Measurements from ENCODE around the gene WNT16.

WNT16 gene

GRCh38 chr7:121322460-121322859, 6.3 kb upstream of the WNT16 start:
- Histone ChIP-seq H3F3A (ENCODE audit: insufficient read depth, low read length) (no peaks in the 10 kb centered on the region), H3K36me3 (replicated peaks; ENCODE audit: insufficient read depth, low read length) (no peaks in the 10 kb centered on the region), H3K4me1 (ENCODE audit: low read length) (no peaks in the 10 kb centered on the region), H3K9me3 (replicated peaks; ENCODE audit: insufficient read depth, low read length) (no peaks in the 10 kb centered on the region), H3K4me2 (ENCODE audit: low read depth, low read length) (no peak overlapping the region), H3K9ac (ENCODE audit: low read length) (no peak overlapping the region), H3K79me2 (ENCODE audit: low read length) (no peaks in the 10 kb centered on the region), H3K4me3 (ENCODE audit: low read length) (no peak overlapping the region), H4K20me1 (ENCODE audit: insufficient read depth, low read length) (no peaks in the 10 kb centered on the region), H3K9me2 (replicated peaks; ENCODE audit: insufficient read depth, low read length) (no peaks in the 10 kb centered on the region), H2AFZ (ENCODE audit: low read length) (no peak overlapping the region), H3K27ac (ENCODE audit: low read length) (no peak overlapping the region), H3K27me3 (replicated peaks; ENCODE audit: insufficient read depth, low read length) (no peaks in the 10 kb centered on the region)
- TF ChIP-seq EZH2 (optimal IDR thresholded peaks at IDR 0.05; ENCODE audit: low read depth, low read length) (no peak), EZH2phosphoT487 (IDR thresholded peaks at IDR 0.05; ENCODE audit: low read length) (no peak)
- TF ChIP-seq, protein P1, sequence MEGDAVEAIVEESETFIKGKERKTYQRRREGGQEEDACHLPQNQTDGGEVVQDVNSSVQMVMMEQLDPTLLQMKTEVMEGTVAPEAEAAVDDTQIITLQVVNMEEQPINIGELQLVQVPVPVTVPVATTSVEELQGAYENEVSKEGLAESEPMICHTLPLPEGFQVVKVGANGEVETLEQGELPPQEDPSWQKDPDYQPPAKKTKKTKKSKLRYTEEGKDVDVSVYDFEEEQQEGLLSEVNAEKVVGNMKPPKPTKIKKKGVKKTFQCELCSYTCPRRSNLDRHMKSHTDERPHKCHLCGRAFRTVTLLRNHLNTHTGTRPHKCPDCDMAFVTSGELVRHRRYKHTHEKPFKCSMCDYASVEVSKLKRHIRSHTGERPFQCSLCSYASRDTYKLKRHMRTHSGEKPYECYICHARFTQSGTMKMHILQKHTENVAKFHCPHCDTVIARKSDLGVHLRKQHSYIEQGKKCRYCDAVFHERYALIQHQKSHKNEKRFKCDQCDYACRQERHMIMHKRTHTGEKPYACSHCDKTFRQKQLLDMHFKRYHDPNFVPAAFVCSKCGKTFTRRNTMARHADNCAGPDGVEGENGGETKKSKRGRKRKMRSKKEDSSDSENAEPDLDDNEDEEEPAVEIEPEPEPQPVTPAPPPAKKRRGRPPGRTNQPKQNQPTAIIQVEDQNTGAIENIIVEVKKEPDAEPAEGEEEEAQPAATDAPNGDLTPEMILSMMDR (IDR thresholded peaks at IDR 0.05; ENCODE audit: low read length), result no peak
- no peak for DNase-seq

DNA sequence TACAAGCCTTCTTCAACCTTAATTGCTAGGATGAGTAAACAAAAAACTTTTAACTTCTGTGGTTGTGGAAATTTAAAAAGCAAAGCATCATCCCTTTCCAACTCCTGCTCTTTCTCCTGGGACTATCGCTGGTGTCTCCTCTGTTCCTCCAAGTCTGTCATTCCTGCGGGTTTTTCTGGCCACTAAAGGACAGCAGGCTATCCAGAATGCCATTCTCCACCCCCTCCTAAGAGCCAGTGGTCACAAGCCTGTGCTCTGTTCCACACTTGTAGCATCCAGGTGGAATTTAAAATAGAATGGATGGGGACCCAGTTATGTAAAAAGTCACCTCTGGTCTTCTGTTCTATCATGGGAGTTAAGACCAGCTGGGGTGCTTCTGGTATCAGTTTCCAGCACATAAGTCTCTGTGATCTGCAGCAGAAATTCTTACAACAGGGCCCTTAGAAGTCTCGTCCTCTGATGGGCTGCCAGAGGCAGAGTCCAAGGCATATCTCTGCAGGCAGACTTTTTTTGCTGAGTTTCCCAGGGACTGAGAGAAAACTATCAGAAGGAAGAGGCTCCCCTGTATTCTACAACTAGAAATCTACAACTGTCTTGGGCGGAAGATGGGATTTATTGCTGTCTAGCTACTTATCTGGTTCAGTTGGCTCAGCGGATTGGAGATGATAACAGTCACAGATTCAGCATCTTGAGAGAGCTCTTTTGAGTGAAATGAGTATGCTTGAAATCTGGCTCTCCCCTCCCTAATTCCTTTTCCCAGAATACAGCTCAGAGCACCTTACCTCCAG, 5.1 kb upstream of the WNT16 start:
- Histone ChIP-seq H3K9ac (ENCODE audit: low read length) (no peak overlapping the region), H3K79me2 (ENCODE audit: low read length) (no peaks in the 10 kb centered on the region), H3K36me3 (replicated peaks; ENCODE audit: insufficient read depth, low read length) (no peaks in the 10 kb centered on the region), H4K20me1 (ENCODE audit: insufficient read depth, low read length) (no peaks in the 10 kb centered on the region), H3K27ac (ENCODE audit: low read length) (no peak overlapping the region), H3K4me3 (ENCODE audit: low read length) (no peak overlapping the region), H3K9me3 (replicated peaks; ENCODE audit: insufficient read depth, low read length) (no peaks in the 10 kb centered on the region), H3K27me3 (replicated peaks; ENCODE audit: insufficient read depth, low read length) (no peaks in the 10 kb centered on the region), H3K9me2 (replicated peaks; ENCODE audit: insufficient read depth, low read length) (no peaks in the 10 kb centered on the region), H2AFZ (ENCODE audit: low read length) (no peak overlapping the region), H3F3A (ENCODE audit: insufficient read depth, low read length) (no peaks in the 10 kb centered on the region), H3K4me1 (ENCODE audit: low read length) (no peaks in the 10 kb centered on the region), H3K4me2 (ENCODE audit: low read depth, low read length) (no peak overlapping the region)
- TF ChIP-seq, protein P1 (IDR thresholded peaks at IDR 0.05; ENCODE audit: low read length), result no peak
- TF ChIP-seq EZH2 (optimal IDR thresholded peaks at IDR 0.05; ENCODE audit: low read depth, low read length) (no peak), EZH2phosphoT487 (IDR thresholded peaks at IDR 0.05; ENCODE audit: low read length) (no peak)
- DNase-seq, result no peak

DNA sequence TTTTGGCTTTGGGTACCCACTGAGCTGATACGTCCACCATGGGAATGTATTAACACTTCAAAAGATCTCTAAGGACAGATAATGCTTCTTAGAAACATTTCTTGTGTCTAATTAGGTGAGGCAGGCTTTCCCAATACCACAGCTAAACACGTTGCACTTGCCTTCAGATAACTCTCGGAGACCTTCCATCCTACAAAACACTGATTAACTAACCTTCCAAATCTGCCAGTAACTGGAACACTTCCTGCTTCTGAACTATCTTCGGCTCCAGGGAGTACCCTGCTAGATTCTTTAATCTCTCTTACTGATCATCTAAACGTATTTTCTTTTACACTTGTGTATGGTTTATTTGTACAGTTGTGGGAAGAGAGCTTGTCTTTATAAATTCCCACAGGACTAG, 1.1 kb upstream of the WNT16 start:
- Histone ChIP-seq H3K36me3 (replicated peaks; ENCODE audit: insufficient read depth, low read length) (no peaks in the 10 kb centered on the region), H3F3A (ENCODE audit: insufficient read depth, low read length) (no peaks in the 10 kb centered on the region), H3K4me2 (ENCODE audit: low read depth, low read length) (no peak overlapping the region), H3K9me3 (replicated peaks; ENCODE audit: insufficient read depth, low read length) (no peaks in the 10 kb centered on the region), H3K9ac (ENCODE audit: low read length) (no peak overlapping the region), H3K27me3 (replicated peaks; ENCODE audit: insufficient read depth, low read length) (peaks cover 20% of the 10 kb centered on the region), H3K27ac (ENCODE audit: low read length) (no peak overlapping the region), H3K79me2 (ENCODE audit: low read length) (no peaks in the 10 kb centered on the region), H3K4me3 (ENCODE audit: low read length) (no peak overlapping the region), H4K20me1 (ENCODE audit: insufficient read depth, low read length) (no peaks in the 10 kb centered on the region), H3K4me1 (ENCODE audit: low read length) (no peaks in the 10 kb centered on the region), H3K9me2 (replicated peaks; ENCODE audit: insufficient read depth, low read length) (no peaks in the 10 kb centered on the region), H2AFZ (ENCODE audit: low read length) (no peak overlapping the region)
- TF ChIP-seq EZH2 (optimal IDR thresholded peaks at IDR 0.05; ENCODE audit: low read depth, low read length), result no peak
- TF ChIP-seq, protein P1 (IDR thresholded peaks at IDR 0.05; ENCODE audit: low read length), result no peak
- TF ChIP-seq EZH2phosphoT487 (IDR thresholded peaks at IDR 0.05; ENCODE audit: low read length), result no peak
- DNase-seq, result no peak
